HEK293T (cell line): Measurements from ENCODE around the gene PTPRO.

Source experiments
- CTCF ChIA-PET: fragments of 350-600 bp; formaldehyde crosslinking; extraction: SDS; loops from one replicate; lab custom pipeline; 2021; ENCODE audit warnings: antibody characterized with exemption, inconsistent platforms; lab: Yijun Ruan, JAX
- POLR2A ChIA-PET: fragments of 350-600 bp; formaldehyde crosslinking; extraction: SDS; loops from one replicate; lab custom pipeline; 2020; ENCODE audit warnings: antibody characterized with exemption, inconsistent platforms; lab: Yijun Ruan, JAX
- DNase-seq: peaks from one replicate; pipeline ENCODE4 v3.0.0; 2012; ENCODE audit warnings: mixed read lengths; ENCODE audit errors: extremely low spot score
- ARNT ChIP-seq: fragments of 450-650 bp; IDR thresholded peaks from 2 replicates; pipeline ENCODE4 v1.6.1; 2017; ENCODE audit warnings: mild to moderate bottlenecking
- BHLHE40 ChIP-seq: fragments of 450-650 bp; IDR thresholded peaks from 2 replicates; pipeline ENCODE4 v1.6.1; 2016; ENCODE audit warnings: mild to moderate bottlenecking, moderate library complexity, borderline replicate concordance
- CTBP1 ChIP-seq: fragments of 450-650 bp; IDR thresholded peaks from 2 replicates; pipeline ENCODE4 v1.6.1; 2016; ENCODE audit warnings: borderline replicate concordance
- ELF4 ChIP-seq: fragments of 450-650 bp; IDR thresholded peaks from 2 replicates; pipeline ENCODE4 v1.6.1; 2017; ENCODE audit warnings: antibody characterized with exemption
- FOXA1 ChIP-seq: fragments of 450-650 bp; IDR thresholded peaks from 2 replicates; pipeline ENCODE4 v1.6.1; 2016; ENCODE audit warnings: mild to moderate bottlenecking
- FOXK2 ChIP-seq: fragments of 450-650 bp; IDR thresholded peaks from 2 replicates; pipeline ENCODE4 v1.6.1; 2016; ENCODE audit warnings: mild to moderate bottlenecking
- FOXM1 ChIP-seq: fragments of 450-650 bp; IDR thresholded peaks from 2 replicates; pipeline ENCODE4 v1.6.1; 2017; ENCODE audit warnings: mild to moderate bottlenecking, borderline replicate concordance
- HDGF ChIP-seq: fragments of 450-650 bp; IDR thresholded peaks from 2 replicates; pipeline ENCODE4 v1.6.1; 2017; ENCODE audit warnings: antibody characterized with exemption, borderline replicate concordance
- L3MBTL2 ChIP-seq: fragments of 450-650 bp; conservative IDR thresholded peaks from 2 replicates; pipeline ENCODE4 v1.6.1; 2016; ENCODE audit warnings: mild to moderate bottlenecking
- LEF1 ChIP-seq: fragments of 450-650 bp; IDR thresholded peaks from 2 replicates; pipeline ENCODE4 v1.6.1; 2017; ENCODE audit warnings: mild to moderate bottlenecking, borderline replicate concordance
- NFRKB ChIP-seq: fragments of 450-650 bp; IDR thresholded peaks from 2 replicates; pipeline ENCODE4 v1.6.1; 2016; ENCODE audit warnings: mild to moderate bottlenecking, moderate library complexity
- PKNOX1 ChIP-seq: fragments of 450-650 bp; IDR thresholded peaks from 2 replicates; pipeline ENCODE4 v1.6.1; 2016
- SP1 ChIP-seq: fragments of 450-650 bp; IDR thresholded peaks from 2 replicates; pipeline ENCODE4 v1.6.1; 2017
- SUZ12 ChIP-seq: fragments of 450-650 bp; IDR thresholded peaks from 2 replicates; pipeline ENCODE4 v1.6.1; 2016; ENCODE audit warnings: mild to moderate bottlenecking
- TARDBP ChIP-seq: fragments of 450-650 bp; IDR thresholded peaks from 2 replicates; pipeline ENCODE4 v1.6.1; 2016
- ZNF384 ChIP-seq: fragments of 450-650 bp; IDR thresholded peaks from 2 replicates; pipeline ENCODE4 v1.6.1; 2016

PTPRO gene

GRCh38 chr12:15350643-15351042 lies 28.3 kb downstream of the PTPRO start:
- TF ChIP-seq LEF1 (no peak), PKNOX1 (no peak), SUZ12 (no peak), TARDBP (no peak), ZNF384 (no peak), FOXK2 (no peak), NFRKB (no peak), FOXA1 (no peak)
- ChIA-PET CTCF (no interaction called here), POLR2A (no interaction called here)
- DNase-seq, result no peak

- TF ChIP-seq FOXK2 (no peak), BHLHE40 (no peak), FOXA1 (no peak), LEF1 (no peak), CTBP1 (no peak), ZNF384 (no peak), ARNT (no peak), SUZ12 (no peak), ELF4 (no peak), NFRKB (no peak), L3MBTL2 (no peak), TARDBP (no peak), FOXM1 (no peak), HDGF (no peak)
- POLR2A ChIA-PET, result no interaction called here
- CTCF ChIA-PET, result no interaction called here
- no peak for DNase-seq
Observed at GRCh38 chr12:15355766-15356165, 33.5 kb downstream of the PTPRO start.

GRCh38 chr12:15356951-15357364 lies 34.6 kb downstream of the PTPRO start:
- ChIA-PET CTCF (no interaction called here), POLR2A (no interaction called here)
- DNase-seq, result no peak
- TF ChIP-seq LEF1 (no peak), SP1 (no peak)

- DNase-seq, result peak; percentile 6
- CTCF ChIA-PET, result no interaction called here
- POLR2A ChIA-PET, result no interaction called here
Observed at GRCh38 chr12:15364221-15365160, 42.2 kb downstream of the PTPRO start.

GRCh38 chr12:15368812-15369211 lies 46.5 kb downstream of the PTPRO start:
- no peak for DNase-seq
- CTCF ChIA-PET, result no interaction called here
- POLR2A ChIA-PET, result no interaction called here
- TF ChIP-seq HDGF (no peak), L3MBTL2 (no peak), FOXA1 (no peak), FOXK2 (no peak), TARDBP (no peak), NFRKB (no peak), LEF1 (no peak), ARNT (no peak), FOXM1 (no peak), ZNF384 (no peak), BHLHE40 (no peak), PKNOX1 (no peak), SP1 (no peak), SUZ12 (no peak), CTBP1 (no peak), ELF4 (no peak)

More at GRCh38 chr12:15364221-15365160, 42.2 kb downstream of the PTPRO start:
- TF ChIP-seq CTBP1 (no peak), HDGF (no peak), FOXK2 (no peak), SP1 (no peak), BHLHE40 (no peak), ZNF384 (no peak), FOXA1 (no peak), PKNOX1 (peak; percentile 79)

- ChIA-PET POLR2A (no interaction called here), CTCF (no interaction called here)
- no peak for TF ChIP-seq FOXM1
- no peak for TF ChIP-seq ARNT
- no peak for TF ChIP-seq CTBP1
- TF ChIP-seq ZNF384, result no peak
- no peak for TF ChIP-seq L3MBTL2
- TF ChIP-seq PKNOX1, result no peak
- TF ChIP-seq FOXA1, result no peak
- no peak for TF ChIP-seq TARDBP
- TF ChIP-seq HDGF, result no peak
- no peak for TF ChIP-seq ELF4
- TF ChIP-seq SUZ12, result no peak
- no peak for TF ChIP-seq BHLHE40
- TF ChIP-seq FOXK2, result no peak
- no peak for TF ChIP-seq NFRKB
- no peak for TF ChIP-seq SP1
- no peak for TF ChIP-seq LEF1
- no peak for DNase-seq
Observed at GRCh38 chr12:15372352-15372751, 50.0 kb downstream of the PTPRO start.
